ENCODE results near the gene TULP4.

TULP4 gene

DNA sequence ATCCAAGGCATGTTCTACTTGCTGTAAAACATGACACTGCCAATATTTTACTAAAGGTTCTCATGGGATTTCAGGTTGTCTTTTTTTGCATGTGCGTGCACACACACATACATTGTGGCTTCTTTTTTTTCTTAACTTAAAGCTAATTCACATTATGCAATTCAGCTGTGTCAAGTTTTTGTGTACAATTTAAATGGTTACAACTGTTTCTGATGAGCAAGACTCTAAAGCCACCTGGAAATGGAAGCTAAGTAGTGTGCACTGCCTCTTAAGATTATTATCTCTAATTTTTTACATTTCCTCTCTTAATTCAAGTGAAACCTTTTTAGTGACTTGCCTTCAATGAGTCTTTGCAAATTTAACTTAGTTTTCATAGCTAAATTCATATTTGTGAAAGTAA, 75.3 kb downstream of the TULP4 start (continued):
- TF ChIP-seq ZNF501 (tag by site-specific recombination; IDR thresholded peaks at IDR 0.05), result no peak

DNA sequence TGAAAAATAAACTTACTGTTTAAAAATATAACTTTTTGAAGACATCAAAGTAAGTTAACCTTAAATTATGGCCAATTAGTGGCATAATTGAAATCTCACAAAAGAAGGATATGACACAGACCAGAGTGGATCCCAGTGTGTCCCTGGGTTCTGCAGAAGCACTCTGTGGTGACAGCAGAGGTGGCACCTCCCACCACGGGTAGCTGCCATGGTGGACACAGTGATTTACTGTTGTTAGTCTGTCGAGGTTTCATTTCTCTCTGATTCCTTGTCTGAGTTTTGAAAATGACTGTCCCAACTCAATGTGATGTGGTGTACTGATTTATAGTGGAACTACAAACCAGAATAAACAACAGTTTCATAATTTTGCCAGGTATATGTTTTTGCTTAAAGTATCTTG, 76.5 kb downstream of the TULP4 start:
- POLR2A ChIA-PET, result no interaction called here
- Histone ChIP-seq H3K4me1 (ENCODE audit: control insufficient read depth, insufficient read depth, low read length) (no peaks in the 10 kb centered on the region), H3K36me3 (ENCODE audit: control insufficient read depth in 2 of 2, insufficient read depth in 1 of 2, low read length in 2 of 2) (no peaks in the 10 kb centered on the region), H3K9me3 (ENCODE audit: control insufficient read depth, insufficient read depth, low read depth, low read length) (no peaks in the 10 kb centered on the region), H3K4me3 (ENCODE audit: low read depth, low read length) (no peak overlapping the region), H3K27ac (ENCODE audit: extremely low read depth, low read depth, low read length) (no peak overlapping the region)
- CTCF ChIA-PET, result interaction anchor here (1.1 kb wide), 1 partner anchor 168 kb away, joined by 3 read pairs; no protein-coding TSS in a partner anchor
- TF ChIP-seq FEZF1 (tag by site-specific recombination; IDR thresholded peaks at IDR 0.05) (no peak), ZNF76 (tag by site-specific recombination; IDR thresholded peaks at IDR 0.05; ENCODE audit: borderline replicate concordance, low read depth) (no peak), ZNF133 (tag by site-specific recombination; IDR thresholded peaks at IDR 0.05) (no peak), KLF1 (tag by site-specific recombination; IDR thresholded peaks at IDR 0.05) (no peak)
- TF ChIP-seq, protein P1, sequence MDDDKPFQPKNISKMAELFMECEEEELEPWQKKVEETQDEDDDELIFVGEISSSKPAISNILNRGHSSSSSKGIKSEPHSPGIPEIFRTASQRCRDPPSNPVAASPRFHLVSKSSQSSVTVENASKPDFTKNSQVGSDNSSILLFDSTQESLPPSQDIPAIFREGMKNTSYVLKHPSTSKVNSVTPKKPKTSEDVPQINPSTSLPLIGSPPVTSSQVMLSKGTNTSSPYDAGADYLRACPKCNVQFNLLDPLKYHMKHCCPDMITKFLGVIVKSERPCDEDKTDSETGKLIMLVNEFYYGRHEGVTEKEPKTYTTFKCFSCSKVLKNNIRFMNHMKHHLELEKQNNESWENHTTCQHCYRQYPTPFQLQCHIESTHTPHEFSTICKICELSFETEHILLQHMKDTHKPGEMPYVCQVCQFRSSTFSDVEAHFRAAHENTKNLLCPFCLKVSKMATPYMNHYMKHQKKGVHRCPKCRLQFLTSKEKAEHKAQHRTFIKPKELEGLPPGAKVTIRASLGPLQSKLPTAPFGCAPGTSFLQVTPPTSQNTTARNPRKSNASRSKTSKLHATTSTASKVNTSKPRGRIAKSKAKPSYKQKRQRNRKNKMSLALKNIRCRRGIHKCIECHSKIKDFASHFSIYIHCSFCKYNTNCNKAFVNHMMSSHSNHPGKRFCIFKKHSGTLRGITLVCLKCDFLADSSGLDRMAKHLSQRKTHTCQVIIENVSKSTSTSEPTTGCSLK (tag by site-specific recombination; IDR thresholded peaks at IDR 0.05), result no peak
- TF ChIP-seq, protein P2, sequence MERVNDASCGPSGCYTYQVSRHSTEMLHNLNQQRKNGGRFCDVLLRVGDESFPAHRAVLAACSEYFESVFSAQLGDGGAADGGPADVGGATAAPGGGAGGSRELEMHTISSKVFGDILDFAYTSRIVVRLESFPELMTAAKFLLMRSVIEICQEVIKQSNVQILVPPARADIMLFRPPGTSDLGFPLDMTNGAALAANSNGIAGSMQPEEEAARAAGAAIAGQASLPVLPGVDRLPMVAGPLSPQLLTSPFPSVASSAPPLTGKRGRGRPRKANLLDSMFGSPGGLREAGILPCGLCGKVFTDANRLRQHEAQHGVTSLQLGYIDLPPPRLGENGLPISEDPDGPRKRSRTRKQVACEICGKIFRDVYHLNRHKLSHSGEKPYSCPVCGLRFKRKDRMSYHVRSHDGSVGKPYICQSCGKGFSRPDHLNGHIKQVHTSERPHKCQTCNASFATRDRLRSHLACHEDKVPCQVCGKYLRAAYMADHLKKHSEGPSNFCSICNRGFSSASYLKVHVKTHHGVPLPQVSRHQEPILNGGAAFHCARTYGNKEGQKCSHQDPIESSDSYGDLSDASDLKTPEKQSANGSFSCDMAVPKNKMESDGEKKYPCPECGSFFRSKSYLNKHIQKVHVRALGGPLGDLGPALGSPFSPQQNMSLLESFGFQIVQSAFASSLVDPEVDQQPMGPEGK (tag by site-specific recombination; IDR thresholded peaks at IDR 0.05), result no peak

DNA sequence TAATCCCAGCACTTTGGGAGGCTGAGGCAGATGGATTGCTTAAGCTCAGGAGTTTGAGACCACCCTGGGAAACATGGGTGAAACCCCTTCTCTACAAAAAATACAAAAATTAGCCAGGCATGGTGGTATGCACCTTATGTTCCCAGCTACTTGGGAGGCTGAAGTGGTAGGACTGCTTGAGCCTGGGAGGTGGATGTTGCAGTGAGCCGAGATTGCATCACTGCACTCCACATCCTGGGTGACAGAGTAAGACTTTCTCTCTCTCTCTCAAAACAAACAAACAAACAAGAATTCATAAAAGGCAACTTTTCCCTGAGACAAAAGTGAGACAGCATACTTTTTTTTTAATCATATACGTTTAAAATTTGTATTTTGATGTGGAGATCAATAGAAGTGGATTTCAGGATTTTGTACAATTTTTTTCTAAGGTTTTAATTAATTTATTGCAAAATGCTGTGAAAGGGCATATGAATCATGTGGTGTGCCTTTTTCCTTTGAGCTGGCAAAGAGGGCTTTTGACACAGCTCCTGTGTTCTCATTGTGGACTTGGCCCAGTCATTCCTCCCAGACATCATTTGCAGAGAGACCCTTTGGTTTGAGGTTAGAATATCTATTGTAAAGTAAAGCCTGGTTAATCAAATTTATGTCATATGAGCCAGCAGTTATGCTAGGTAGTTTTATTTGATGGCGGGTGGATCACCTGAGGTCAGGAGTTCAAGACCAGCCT, 77.1 kb downstream of the TULP4 start:
- CTCF ChIA-PET, result interaction anchor here (0.6 to 1.1 kb wide), 3 partner anchors 168 to 397 kb away, joined by 3 read pairs; no protein-coding TSS in a partner anchor
- no peak overlapping the region for H3K27ac ChIP-seq (ENCODE audit: extremely low read depth, low read depth, low read length)
- H3K36me3 ChIP-seq (ENCODE audit: control insufficient read depth in 2 of 2, insufficient read depth in 1 of 2, low read length in 2 of 2), result no peaks in the 10 kb centered on the region; a peak in 1 of 3 replicates
- peak; percentile 17; the same call in 1 of the 2 replicates for TF ChIP-seq FEZF1 (tag by site-specific recombination; IDR thresholded peaks at IDR 0.05)
- TF ChIP-seq, protein P3, sequence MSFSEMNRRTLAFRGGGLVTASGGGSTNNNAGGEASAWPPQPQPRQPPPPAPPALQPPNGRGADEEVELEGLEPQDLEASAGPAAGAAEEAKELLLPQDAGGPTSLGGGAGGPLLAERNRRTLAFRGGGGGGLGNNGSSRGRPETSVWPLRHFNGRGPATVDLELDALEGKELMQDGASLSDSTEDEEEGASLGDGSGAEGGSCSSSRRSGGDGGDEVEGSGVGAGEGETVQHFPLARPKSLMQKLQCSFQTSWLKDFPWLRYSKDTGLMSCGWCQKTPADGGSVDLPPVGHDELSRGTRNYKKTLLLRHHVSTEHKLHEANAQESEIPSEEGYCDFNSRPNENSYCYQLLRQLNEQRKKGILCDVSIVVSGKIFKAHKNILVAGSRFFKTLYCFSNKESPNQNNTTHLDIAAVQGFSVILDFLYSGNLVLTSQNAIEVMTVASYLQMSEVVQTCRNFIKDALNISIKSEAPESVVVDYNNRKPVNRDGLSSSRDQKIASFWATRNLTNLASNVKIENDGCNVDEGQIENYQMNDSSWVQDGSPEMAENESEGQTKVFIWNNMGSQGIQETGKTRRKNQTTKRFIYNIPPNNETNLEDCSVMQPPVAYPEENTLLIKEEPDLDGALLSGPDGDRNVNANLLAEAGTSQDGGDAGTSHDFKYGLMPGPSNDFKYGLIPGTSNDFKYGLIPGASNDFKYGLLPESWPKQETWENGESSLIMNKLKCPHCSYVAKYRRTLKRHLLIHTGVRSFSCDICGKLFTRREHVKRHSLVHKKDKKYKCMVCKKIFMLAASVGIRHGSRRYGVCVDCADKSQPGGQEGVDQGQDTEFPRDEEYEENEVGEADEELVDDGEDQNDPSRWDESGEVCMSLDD (tag by site-specific recombination; IDR thresholded peaks at IDR 0.05), result no peak
- peak; percentile 27 for TF ChIP-seq SETDB1 (IDR thresholded peaks at IDR 0.05; ENCODE audit: insufficient read length, low read length)
- TF ChIP-seq ZBTB17 (tag by site-specific recombination; IDR thresholded peaks at IDR 0.05), result 0 out of 2 replicates have a peak, but pooled peaks have one; percentile 16
- POLR2A ChIA-PET, result no interaction called here
- no peaks in the 10 kb centered on the region for H3K4me1 ChIP-seq (ENCODE audit: control insufficient read depth, insufficient read depth, low read length)
- no peaks in the 10 kb centered on the region for H3K9me3 ChIP-seq (ENCODE audit: control insufficient read depth, insufficient read depth, low read depth, low read length)
- no peak overlapping the region for H3K4me3 ChIP-seq (ENCODE audit: low read depth, low read length)

DNA sequence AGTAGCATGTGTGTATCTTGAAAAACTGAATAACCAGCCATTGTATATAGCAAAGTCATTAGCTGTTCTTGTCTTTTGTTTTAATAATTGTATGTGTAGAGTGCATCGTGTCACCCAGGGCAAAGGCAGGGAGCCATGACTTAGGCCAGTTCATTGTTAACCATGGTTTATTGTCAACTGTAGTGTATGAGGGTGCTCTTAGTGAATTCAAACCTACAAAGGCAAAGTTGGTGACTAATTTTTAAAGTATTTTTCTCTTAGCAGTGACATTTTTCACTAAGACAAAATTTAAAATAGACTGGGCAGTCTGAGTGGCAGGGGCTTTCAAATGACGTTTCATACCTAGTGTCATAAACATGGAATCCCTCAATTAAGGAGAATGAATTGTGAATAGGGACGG, 79.0 kb downstream of the TULP4 start:
- Histone ChIP-seq H3K36me3 (ENCODE audit: control insufficient read depth in 2 of 2, insufficient read depth in 1 of 2, low read length in 2 of 2) (no peaks in the 10 kb centered on the region; a peak in 1 of 3 replicates), H3K4me3 (ENCODE audit: low read depth, low read length) (no peak overlapping the region), H3K9me3 (ENCODE audit: control insufficient read depth, insufficient read depth, low read depth, low read length) (no peaks in the 10 kb centered on the region), H3K4me1 (ENCODE audit: control insufficient read depth, insufficient read depth, low read length) (no peaks in the 10 kb centered on the region), H3K27ac (ENCODE audit: extremely low read depth, low read depth, low read length) (no peak overlapping the region)
- CTCF ChIA-PET, result interaction anchor here (0.7 kb wide), 1 partner anchor 170 kb away, joined by 5 read pairs; no protein-coding TSS in a partner anchor
- POLR2A ChIA-PET, result no interaction called here
- TF ChIP-seq GLIS2 (tag by site-specific recombination; IDR thresholded peaks at IDR 0.05) (no peak), SALL2 (tag by site-specific recombination; IDR thresholded peaks at IDR 0.05; ENCODE audit: borderline replicate concordance) (no peak), ZNF76 (tag by site-specific recombination; IDR thresholded peaks at IDR 0.05; ENCODE audit: borderline replicate concordance, low read depth) (no peak)
- TF ChIP-seq, protein P4, sequence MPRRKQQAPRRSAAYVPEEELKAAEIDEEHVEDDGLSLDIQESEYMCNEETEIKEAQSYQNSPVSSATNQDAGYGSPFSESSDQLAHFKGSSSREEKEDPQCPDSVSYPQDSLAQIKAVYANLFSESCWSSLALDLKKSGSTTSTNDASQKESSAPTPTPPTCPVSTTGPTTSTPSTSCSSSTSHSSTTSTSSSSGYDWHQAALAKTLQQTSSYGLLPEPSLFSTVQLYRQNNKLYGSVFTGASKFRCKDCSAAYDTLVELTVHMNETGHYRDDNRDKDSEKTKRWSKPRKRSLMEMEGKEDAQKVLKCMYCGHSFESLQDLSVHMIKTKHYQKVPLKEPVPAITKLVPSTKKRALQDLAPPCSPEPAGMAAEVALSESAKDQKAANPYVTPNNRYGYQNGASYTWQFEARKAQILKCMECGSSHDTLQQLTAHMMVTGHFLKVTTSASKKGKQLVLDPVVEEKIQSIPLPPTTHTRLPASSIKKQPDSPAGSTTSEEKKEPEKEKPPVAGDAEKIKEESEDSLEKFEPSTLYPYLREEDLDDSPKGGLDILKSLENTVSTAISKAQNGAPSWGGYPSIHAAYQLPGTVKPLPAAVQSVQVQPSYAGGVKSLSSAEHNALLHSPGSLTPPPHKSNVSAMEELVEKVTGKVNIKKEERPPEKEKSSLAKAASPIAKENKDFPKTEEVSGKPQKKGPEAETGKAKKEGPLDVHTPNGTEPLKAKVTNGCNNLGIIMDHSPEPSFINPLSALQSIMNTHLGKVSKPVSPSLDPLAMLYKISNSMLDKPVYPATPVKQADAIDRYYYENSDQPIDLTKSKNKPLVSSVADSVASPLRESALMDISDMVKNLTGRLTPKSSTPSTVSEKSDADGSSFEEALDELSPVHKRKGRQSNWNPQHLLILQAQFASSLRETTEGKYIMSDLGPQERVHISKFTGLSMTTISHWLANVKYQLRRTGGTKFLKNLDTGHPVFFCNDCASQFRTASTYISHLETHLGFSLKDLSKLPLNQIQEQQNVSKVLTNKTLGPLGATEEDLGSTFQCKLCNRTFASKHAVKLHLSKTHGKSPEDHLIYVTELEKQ (tag by site-specific recombination; IDR thresholded peaks at IDR 0.05; ENCODE audit: borderline replicate concordance), result no peak
- TF ChIP-seq, protein P5, sequence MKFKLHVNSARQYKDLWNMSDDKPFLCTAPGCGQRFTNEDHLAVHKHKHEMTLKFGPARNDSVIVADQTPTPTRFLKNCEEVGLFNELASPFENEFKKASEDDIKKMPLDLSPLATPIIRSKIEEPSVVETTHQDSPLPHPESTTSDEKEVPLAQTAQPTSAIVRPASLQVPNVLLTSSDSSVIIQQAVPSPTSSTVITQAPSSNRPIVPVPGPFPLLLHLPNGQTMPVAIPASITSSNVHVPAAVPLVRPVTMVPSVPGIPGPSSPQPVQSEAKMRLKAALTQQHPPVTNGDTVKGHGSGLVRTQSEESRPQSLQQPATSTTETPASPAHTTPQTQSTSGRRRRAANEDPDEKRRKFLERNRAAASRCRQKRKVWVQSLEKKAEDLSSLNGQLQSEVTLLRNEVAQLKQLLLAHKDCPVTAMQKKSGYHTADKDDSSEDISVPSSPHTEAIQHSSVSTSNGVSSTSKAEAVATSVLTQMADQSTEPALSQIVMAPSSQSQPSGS (tag by site-specific recombination; IDR thresholded peaks at IDR 0.05; ENCODE audit: low read depth), result no peak

Data from HEK293 (cell line).